ENCODE data around the gene IFI27L2.

The IFI27L2 gene

DNA sequence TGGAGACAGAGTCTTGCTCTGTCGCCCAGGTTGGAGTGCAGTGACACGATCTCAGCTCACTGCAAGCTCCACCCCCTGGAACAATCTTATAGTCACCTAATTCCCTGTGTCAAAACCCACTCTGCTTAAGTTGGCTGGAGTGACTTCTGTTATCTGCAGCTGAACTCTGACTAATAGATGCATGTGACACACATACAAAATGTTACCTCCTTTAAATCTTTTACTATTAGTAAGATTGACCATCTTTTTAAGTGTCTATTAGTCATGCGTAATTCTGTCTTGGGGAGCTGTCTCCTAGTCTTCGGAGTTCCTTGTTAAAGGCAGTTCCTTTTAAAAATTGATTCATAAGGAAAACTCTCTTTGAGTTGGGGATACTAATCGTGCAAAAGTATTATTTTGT lies 40.9 kb downstream of the IFI27L2 start:
- DNase-seq (ENCODE audit: insufficient read length) (no peak), FAIRE-seq (no peak)
- TF ChIP-seq POLR2A (IDR thresholded peaks at IDR 0.05; ENCODE audit: low read depth, low read length) (no peak), POLR2AphosphoS5 (IDR thresholded peaks at IDR 0.05; ENCODE audit: low read depth, low read length) (no peak), TAF1 (IDR thresholded peaks at IDR 0.05; ENCODE audit: borderline replicate concordance, low read depth, low read length) (no peak)

DNA sequence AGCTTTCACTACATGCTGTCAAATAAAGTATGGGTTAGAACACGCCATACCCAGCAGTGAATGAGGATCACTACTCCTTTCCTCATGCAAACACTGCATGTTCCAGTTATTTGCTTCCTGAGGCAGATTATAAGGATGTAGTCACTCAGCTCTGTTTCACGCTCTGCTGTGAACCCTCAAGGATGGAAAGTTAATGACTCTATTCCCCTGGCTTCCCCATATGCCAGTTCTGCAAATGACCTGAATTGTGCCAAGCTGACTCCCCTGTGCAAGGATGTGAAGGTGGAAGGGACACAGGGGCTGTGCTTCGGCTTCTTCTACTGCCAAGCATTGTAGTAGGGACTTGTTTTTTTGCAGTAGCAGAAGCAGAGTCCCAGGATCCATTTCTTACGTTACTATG lies 41.5 kb downstream of the IFI27L2 start:
- FAIRE-seq: no peak
- TF ChIP-seq POLR2A (IDR thresholded peaks at IDR 0.05; ENCODE audit: low read depth, low read length) (no peak), POLR2AphosphoS5 (IDR thresholded peaks at IDR 0.05; ENCODE audit: low read depth, low read length) (no peak), TAF1 (IDR thresholded peaks at IDR 0.05; ENCODE audit: borderline replicate concordance, low read depth, low read length) (no peak)
- no peak for DNase-seq (ENCODE audit: insufficient read length)

DNA sequence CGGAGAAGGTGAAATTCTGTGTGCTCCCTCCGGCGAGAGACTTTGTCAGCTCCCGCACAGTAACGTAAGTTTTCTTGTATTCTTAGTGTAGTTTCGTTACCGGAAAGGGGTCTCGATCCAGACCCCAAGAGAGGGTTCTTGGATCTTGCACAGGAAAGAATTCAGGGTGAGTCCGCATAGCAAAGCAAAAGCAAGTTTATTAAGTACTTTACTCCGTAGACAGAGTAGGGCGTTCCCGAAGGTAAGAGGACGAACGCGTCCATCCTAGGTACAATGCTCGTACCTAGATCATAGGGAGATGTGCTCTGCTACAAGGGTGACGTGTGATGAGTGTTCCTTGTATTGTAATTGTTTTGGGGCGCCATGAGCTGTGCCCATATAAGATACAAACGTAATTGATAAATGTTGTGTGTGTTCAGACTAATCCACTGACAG lies 48.0 kb downstream of the IFI27L2 start:
- no peak for TF ChIP-seq POLR2AphosphoS5 (IDR thresholded peaks at IDR 0.05; ENCODE audit: low read depth, low read length)
- no peak for TF ChIP-seq POLR2A (IDR thresholded peaks at IDR 0.05; ENCODE audit: low read depth, low read length)
- no peak for TF ChIP-seq TAF1 (IDR thresholded peaks at IDR 0.05; ENCODE audit: borderline replicate concordance, low read depth, low read length)
- peak; percentile 48 for FAIRE-seq
- no peak for DNase-seq (ENCODE audit: insufficient read length)

DNA sequence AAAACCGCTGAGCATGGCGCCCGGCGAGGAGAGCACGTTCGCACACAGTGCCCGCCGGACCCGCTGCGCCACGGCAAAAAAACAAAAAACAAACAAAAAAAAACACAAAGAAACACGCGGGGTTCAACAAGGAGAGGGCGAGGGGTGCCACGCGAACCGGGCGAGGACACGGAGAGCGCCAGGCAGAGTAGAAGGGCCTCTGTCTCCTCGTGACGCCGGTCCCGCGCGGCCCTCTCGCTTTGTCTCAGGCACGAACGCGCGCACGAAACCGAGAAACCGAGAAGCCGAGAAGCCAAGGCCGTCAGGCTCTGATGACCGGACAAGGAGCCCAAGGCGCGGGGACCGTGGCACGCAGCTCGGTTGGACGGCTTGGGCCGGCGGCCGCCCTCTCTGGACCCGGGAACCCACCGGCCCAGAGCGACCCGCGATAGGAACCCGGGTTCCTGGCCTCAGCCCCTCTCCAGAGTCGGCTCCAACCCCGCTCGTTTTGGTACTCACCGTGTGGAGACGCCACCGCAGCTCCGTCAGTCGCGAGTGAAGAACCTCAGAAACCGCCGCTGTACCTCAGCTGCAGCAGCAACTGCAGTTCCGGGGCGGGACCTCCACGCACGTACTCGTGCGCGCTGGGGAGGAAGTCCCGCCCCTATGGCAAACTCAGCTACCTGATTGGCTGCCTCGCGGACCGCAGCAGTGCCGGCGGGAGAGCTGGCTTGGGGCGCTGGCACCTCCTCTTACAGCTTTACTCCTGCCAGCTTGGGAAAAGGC lies 48.6 kb downstream of the IFI27L2 start, which contains the start of the genes DDX24 and IFI27L1:
Gene DDX24, minus strand, starts transcription at position 582 of the 765 bp plus-strand sequence. CDS start 1,460 bp downstream, outside the sequence.
Gene IFI27L1, plus strand, starts transcription at position 690 of the 765 bp plus-strand sequence. CDS start 15,628 bp downstream, outside the sequence.
- FAIRE-seq (peak; percentile 97), DNase-seq (ENCODE audit: insufficient read length) (peak; percentile 93)
- TF ChIP-seq POLR2A (IDR thresholded peaks at IDR 0.05; ENCODE audit: low read depth, low read length) (peak; percentile 94), TAF1 (IDR thresholded peaks at IDR 0.05; ENCODE audit: borderline replicate concordance, low read depth, low read length) (peak; percentile 89), POLR2AphosphoS5 (IDR thresholded peaks at IDR 0.05; ENCODE audit: low read depth, low read length) (peak; percentile 95)

DNA sequence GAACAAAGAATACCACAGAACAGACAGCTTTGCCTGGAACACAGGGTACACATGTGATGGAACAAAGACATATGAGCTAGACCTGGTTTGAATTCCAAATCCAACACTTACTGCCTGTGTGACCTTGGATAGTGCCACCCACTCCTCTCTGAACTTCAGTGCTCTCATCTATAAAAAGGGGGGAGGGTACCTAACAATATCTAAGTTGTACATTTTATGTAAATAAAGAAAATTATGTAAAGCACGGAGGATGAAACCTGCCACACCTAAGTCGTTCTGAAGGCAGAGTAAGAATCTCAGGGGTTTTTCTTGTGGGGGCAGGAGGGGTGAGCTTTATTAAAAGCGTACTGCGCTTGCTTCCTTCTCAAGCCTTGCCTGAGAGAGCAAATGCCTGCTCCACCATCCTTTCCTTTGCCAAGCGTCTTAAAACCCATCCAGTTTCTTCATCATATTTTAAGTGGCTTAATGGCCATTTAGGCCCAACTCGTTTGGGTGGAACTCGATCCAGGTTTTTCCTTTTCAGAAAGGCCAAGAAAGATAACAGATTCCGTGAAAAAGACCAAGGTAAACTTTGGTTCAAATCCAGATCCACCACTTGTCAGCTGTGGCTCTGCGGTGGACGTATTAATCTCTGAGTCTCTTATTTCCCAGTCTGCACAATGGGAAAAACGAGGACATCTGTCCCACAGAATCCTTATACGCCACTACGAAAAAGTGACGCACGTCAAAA lies 49.3 kb downstream of the IFI27L2 start:
- FAIRE-seq: no peak
- TF ChIP-seq POLR2A (IDR thresholded peaks at IDR 0.05; ENCODE audit: low read depth, low read length) (no peak), POLR2AphosphoS5 (IDR thresholded peaks at IDR 0.05; ENCODE audit: low read depth, low read length) (no peak), TAF1 (IDR thresholded peaks at IDR 0.05; ENCODE audit: borderline replicate concordance, low read depth, low read length) (no peak)
- DNase-seq (ENCODE audit: insufficient read length): no peak

DNA sequence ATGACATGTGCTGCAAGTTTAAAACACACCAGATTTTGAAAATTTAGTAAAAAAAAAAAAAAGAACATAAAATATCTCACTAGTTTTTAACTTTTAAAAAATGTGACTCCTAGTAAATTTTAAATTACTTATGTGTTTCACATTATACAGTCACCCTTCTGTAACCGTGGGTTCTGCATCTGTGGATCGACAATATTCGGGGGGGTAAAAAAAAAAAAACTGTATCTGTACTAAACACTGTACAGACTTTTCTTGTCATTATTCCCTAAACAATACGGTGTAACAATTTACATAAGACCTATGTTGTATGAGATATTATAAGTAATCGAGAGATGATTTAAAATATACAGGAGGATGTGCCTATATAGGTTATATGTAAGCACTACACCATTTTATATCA lies 51.6 kb downstream of the IFI27L2 start:
- TF ChIP-seq POLR2AphosphoS5 (IDR thresholded peaks at IDR 0.05; ENCODE audit: low read depth, low read length) (no peak), TAF1 (IDR thresholded peaks at IDR 0.05; ENCODE audit: borderline replicate concordance, low read depth, low read length) (no peak), POLR2A (IDR thresholded peaks at IDR 0.05; ENCODE audit: low read depth, low read length) (no peak)
- FAIRE-seq: no peak

More for the DNA sequence above, 51.6 kb downstream of the IFI27L2 start:
- DNase-seq (ENCODE audit: insufficient read length): no peak
